Natural killer cell (primary cell): ENCODE measurements around the gene ODC1. TPM values are rescaled to one million over a fixed set of nuclear protein-coding genes. Genes with fewer than 3 reads are reported as not detected.
A peak's percentile ranks its signal among the peaks of the same experiment; 100 is the strongest.

ENCODE experiments used
- ATAC-seq, 3 donors: fragments of 150-1000 bp in 2 of 3; fragments of 200-7000 bp in 1 of 3; cut with Tn5 transposase; 1 replicate in 1 of 3; 2 replicates in 2 of 3; pipeline ENCODE4 v1.10.0; 2021; ENCODE audit warnings: mild to moderate bottlenecking in 2 of 3, moderate library complexity in 2 of 3
- DNase-seq, 2 donors: peaks; one replicate each; pipeline versions ENCODE4 v3.0.0 to v3.0.0-alpha.2; 2013 to 2021; ENCODE audit warnings: mixed read lengths in 1 of 2
- H3K27ac ChIP-seq: one replicate; pipeline ENCODE4 v1.5.1; 2013; ENCODE audit warnings: mild to moderate bottlenecking, low read length
- H3K27me3 ChIP-seq: one replicate; pipeline ENCODE4 v1.6.1; 2013; ENCODE audit warnings: low read length; ENCODE audit not compliant: control insufficient read depth, insufficient read depth
- H3K36me3 ChIP-seq: one replicate; pipeline ENCODE4 v1.6.1; 2013; ENCODE audit warnings: low read length; ENCODE audit not compliant: control insufficient read depth, insufficient read depth
- H3K4me1 ChIP-seq: one replicate; pipeline ENCODE4 v1.6.1; 2013; ENCODE audit warnings: low read length; ENCODE audit not compliant: control insufficient read depth, insufficient read depth
- H3K4me3 ChIP-seq: one replicate; pipeline ENCODE4 v1.5.1; 2013; ENCODE audit warnings: low read length
- H3K9me3 ChIP-seq: one replicate; pipeline ENCODE4 v1.6.1; 2013; ENCODE audit warnings: low read length; ENCODE audit not compliant: control insufficient read depth, insufficient read depth
- H3K27ac Mint-ChIP-seq, 2 donors: one replicate each; pipeline ENCODE4 v1.8.0; 2022; ENCODE audit warnings: mild to moderate bottlenecking in 2 of 2, mixed read lengths in 2 of 2, moderate library complexity in 1 of 2
- H3K27me3 Mint-ChIP-seq, 2 donors: one replicate each; pipeline ENCODE4 v1.8.0; 2022; ENCODE audit warnings: low read depth in 2 of 2, mixed read lengths in 2 of 2
- H3K36me3 Mint-ChIP-seq: one replicate; pipeline ENCODE4 v1.8.0; 2022; ENCODE audit warnings: mixed read lengths
- H3K4me1 Mint-ChIP-seq, 2 donors: one replicate each; pipeline ENCODE4 v1.8.0; 2022; ENCODE audit warnings: mixed read lengths in 2 of 2
- H3K4me3 Mint-ChIP-seq: one replicate; pipeline ENCODE4 v1.8.0; 2022; ENCODE audit warnings: mild to moderate bottlenecking, moderate library complexity, mixed read lengths
- H3K9me3 Mint-ChIP-seq, 2 donors: one replicate each; pipeline ENCODE4 v1.8.0; 2022; ENCODE audit warnings: mixed read lengths in 2 of 2
- CTCF ChIP-seq: fragments of 200-600 bp; IDR thresholded peaks from one replicate; pipeline ENCODE4 v1.8.0; 2022; ENCODE audit warnings: antibody characterized with exemption
- WGBS: methylation state at CpG from one replicate; pipeline ENCODE4 v1.1.7; 2013; ENCODE audit warnings: missing lambda C conversion rate; ENCODE audit not compliant: insufficient coverage; 5-methylcytosine and 5-hydroxymethylcytosine counted together
- intact Hi-C: fragments of 100-400 bp; cut with micrococcal nuclease; formaldehyde crosslinking; loops from one replicate; pipeline ENCODE4 v1.14.2; 2022
- total RNA-seq, 4 donors: library from RNA; stranded (reverse); fragments of 120-200 nt in 1 of 4; gene quantifications; one replicate each; pipeline versions ENCODE4 v1.2.3 to v1.2.4, GENCODE V29; 2013 to 2022

Gene ODC1
- total RNA-seq, 3 donors from 2014 or later (not counting 1 experiment from before 2014, with no cell fraction given): 38.7 to 85.4 (median 43.8) TPM

- Histone ChIP-seq H3K4me3 (no peak overlapping the region), H3K4me1 (peaks cover 16% of the 10 kb centered on the region), H3K36me3 (no peaks in the 10 kb centered on the region), H3K9me3 (no peaks in the 10 kb centered on the region), H3K27ac (no peak overlapping the region), H3K27me3 (peaks cover 3% of the 10 kb centered on the region)
- no peak for TF ChIP-seq CTCF
- Mint-ChIP-seq H3K4me3 (no peak overlapping the region), H3K36me3 (no peaks in the 10 kb centered on the region), H3K4me1 (no peaks in the 10 kb centered on the region), H3K27me3 (peaks cover 21 to 23% of the 10 kb centered on the region in 2 donors), H3K9me3 (no peaks in the 10 kb centered on the region), H3K27ac (no peak overlapping the region)
- no peak for ATAC-seq
- DNase-seq: peak in 1 of 2 donors; percentile 16
- WGBS: 76% methylated on average over 24 of the region's 24 CpGs
- intact Hi-C loops: no loop called here
Measured at GRCh38 chr2:10495311-10495987, 47.3 kb upstream of the ODC1 start.

GRCh38 chr2:10494351-10495066 lies 46.4 kb upstream of the ODC1 start:
- Mint-ChIP-seq H3K27me3 (peaks cover 21 to 23% of the 10 kb centered on the region in 2 donors), H3K27ac (no peak overlapping the region), H3K36me3 (no peaks in the 10 kb centered on the region), H3K4me1 (peaks cover 0 to 4% of the 10 kb centered on the region in 2 donors), H3K9me3 (no peaks in the 10 kb centered on the region), H3K4me3 (no peak overlapping the region)
- peaks cover 2% of the 10 kb centered on the region for H3K27me3 ChIP-seq
- TF ChIP-seq CTCF: no peak
- peaks cover 16% of the 10 kb centered on the region for H3K4me1 ChIP-seq
- H3K4me3 ChIP-seq: no peak overlapping the region
- H3K36me3 ChIP-seq: no peaks in the 10 kb centered on the region
- H3K27ac ChIP-seq: peak overlapping the region; percentile 39
- H3K9me3 ChIP-seq: no peaks in the 10 kb centered on the region
- 80% methylated on average over 13 of the region's 13 CpGs for WGBS
- intact Hi-C loops: no loop called here
- ATAC-seq: no peak
- DNase-seq: no peak

GRCh38 chr2:10493634-10494281 lies 45.6 kb upstream of the ODC1 start:
- DNase-seq: peak in 1 of 2 donors; percentile 88
- TF ChIP-seq CTCF: no peak
- H3K36me3 ChIP-seq: no peaks in the 10 kb centered on the region
- no peaks in the 10 kb centered on the region for H3K9me3 ChIP-seq
- Mint-ChIP-seq H3K36me3 (no peaks in the 10 kb centered on the region), H3K9me3 (no peaks in the 10 kb centered on the region), H3K27ac (peak overlapping the region; percentile 33 to 41), H3K27me3 (peaks cover 17 to 23% of the 10 kb centered on the region in 2 donors), H3K4me1 (peaks cover 2 to 6% of the 10 kb centered on the region in 2 donors), H3K4me3 (no peak overlapping the region)
- H3K4me1 ChIP-seq: peaks cover 16% of the 10 kb centered on the region
- H3K27ac ChIP-seq: peak overlapping the region; percentile 39
- WGBS: 79% methylated on average over 22 of the region's 22 CpGs
- peaks cover 2% of the 10 kb centered on the region for H3K27me3 ChIP-seq
- peak; percentile 74 to 90 (median 79) for ATAC-seq
- intact Hi-C loops: no loop called here
- H3K4me3 ChIP-seq: no peak overlapping the region
